ENCODE results near the gene PCDHA2.
"Not testable (repeated sequence)": the region's sequence is repeated elsewhere in the genome, so short reads cannot be mapped to it uniquely, and the experiment has no call there.

PCDHA2 gene

GRCh38 chr5:140821375-140822280 lies 27.0 kb downstream of the PCDHA2 start, which contains the start of gene PCDHA5:
PCDHA5 (plus strand) TSS chr5:140821613.
- DNase-seq: no peak

DNA sequence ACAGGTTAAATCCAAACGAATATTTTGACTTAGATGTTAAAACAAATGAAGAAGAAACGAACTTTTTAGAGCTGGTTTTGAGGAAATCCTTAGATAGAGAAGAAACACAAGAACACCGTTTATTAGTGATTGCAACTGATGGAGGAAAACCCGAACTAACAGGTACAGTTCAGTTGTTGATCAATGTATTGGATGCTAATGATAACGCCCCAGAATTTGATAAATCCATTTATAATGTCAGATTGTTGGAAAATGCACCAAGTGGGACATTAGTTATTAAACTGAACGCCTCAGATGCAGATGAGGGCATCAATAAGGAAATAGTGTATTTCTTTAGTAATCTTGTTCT lies 27.6 kb downstream of the PCDHA2 start:
- DNase-seq: no peak

DNA sequence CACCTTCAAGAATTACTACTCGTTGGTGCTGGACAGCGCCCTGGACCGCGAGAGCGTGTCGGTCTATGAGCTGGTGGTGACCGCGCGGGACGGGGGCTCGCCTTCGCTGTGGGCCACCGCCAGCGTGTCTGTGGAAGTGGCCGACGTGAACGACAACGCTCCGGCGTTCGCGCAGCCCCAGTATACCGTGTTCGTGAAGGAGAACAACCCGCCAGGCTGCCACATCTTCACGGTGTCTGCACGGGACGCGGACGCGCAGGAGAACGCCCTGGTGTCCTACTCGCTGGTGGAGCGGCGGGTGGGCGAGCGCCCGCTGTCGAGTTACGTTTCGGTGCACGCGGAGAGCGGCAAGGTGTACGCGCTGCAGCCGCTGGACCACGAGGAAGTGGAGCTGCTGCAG lies 28.3 kb downstream of the PCDHA2 start:
- not testable (repeated sequence) for DNase-seq

- no peak for DNase-seq
Observed at GRCh38 chr5:140823475-140823874, 28.8 kb downstream of the PCDHA2 start.

DNA sequence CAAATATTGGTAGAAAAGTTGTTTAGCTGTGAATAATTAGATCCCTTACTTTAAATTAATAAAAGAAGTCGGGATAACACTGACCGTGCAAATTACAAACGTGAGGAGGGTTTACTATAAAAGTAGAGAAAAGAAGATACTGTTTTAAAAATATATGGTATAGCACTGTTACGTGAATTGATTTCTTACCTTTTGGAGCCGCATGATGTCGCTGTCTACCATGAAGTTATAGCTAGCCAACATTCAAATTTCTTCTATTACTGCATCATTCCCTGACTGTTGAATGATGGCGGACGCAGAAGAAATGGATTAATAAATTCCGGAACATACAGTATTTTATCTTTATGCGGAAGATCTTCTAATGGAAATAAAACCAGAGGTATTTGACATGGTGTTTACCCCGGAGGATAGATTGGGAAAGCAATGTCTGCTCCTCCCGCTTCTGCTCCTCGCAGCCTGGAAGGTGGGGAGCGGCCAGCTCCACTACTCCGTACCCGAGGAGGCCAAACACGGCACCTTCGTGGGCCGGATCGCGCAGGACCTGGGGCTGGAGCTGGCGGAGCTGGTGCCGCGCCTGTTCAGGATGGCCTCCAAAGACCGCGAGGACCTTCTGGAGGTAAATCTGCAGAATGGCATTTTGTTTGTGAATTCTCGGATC lies 33.2 kb downstream of the PCDHA2 start, which contains the start of gene PCDHA6:
TSS of gene PCDHA6 (plus strand) at position 257 of the 658 bp plus-strand sequence. CDS start at position 389, 132 bp downstream.
- DNase-seq: no peak

- no peak for DNase-seq
Observed at GRCh38 chr5:140828362-140828737, 33.7 kb downstream of the PCDHA2 start.

DNA sequence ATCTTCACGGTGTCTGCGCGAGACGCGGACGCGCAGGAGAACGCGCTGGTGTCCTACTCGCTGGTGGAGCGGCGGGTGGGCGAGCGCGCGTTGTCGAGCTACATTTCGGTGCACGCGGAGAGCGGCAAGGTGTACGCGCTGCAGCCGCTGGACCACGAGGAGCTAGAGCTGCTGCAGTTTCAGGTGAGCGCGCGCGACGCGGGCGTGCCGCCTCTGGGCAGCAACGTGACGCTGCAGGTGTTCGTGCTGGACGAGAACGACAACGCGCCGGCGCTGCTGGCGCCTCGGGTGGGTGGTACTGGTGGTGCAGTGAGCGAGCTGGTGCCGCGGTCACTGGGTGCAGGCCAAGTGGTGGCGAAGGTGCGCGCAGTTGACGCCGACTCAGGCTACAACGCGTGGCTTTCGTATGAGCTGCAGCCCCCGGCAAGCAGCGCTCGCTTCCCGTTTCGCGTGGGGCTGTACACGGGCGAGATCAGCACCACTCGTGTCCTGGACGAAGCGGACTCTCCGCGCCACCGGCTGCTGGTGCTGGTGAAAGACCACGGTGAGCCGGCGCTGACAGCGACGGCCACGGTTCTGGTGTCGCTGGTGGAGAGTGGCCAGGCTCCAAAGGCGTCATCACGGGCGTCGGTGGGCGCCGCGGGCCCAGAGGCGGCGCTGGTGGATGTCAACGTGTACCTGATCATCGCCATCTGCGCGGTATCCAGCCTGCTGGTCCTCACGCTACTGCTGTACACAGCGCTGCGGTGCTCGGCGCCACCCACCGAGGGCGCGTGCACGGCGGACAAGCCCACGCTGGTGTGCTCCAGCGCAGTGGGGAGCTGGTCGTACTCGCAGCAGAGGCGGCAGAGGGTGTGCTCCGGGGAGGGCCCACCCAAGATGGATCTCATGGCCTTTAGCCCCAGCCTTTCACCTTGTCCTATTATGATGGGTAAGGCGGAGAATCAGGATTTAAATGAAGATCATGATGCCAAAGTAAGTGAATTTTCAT lies 35.2 kb downstream of the PCDHA2 start:
- DNase-seq: not testable (repeated sequence)

DNA sequence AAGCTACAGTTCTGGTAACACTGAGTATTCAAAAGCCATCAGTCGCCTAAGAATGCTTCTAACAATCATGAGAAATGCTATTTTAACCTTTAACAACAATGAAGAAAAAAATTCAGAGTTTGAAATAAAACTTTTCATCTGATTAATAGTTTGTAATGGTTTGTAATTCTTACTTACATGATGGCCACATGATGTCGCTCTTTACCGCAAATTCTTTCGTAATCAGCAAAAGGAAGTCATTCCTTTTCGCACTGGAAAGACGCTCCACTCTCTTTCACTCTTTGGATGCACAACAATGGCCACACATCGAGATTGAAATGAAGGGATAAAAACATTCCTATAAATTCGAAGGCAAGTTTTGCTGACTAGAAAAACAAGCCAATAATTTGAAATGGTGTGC lies 39.3 kb downstream of the PCDHA2 start, which contains the start of gene PCDHA7:
TSS of gene PCDHA7 (plus strand) at position 277 of the 400 bp plus-strand sequence. CDS start at position 392, 115 bp downstream.
- DNase-seq: peak; percentile 1

DNA sequence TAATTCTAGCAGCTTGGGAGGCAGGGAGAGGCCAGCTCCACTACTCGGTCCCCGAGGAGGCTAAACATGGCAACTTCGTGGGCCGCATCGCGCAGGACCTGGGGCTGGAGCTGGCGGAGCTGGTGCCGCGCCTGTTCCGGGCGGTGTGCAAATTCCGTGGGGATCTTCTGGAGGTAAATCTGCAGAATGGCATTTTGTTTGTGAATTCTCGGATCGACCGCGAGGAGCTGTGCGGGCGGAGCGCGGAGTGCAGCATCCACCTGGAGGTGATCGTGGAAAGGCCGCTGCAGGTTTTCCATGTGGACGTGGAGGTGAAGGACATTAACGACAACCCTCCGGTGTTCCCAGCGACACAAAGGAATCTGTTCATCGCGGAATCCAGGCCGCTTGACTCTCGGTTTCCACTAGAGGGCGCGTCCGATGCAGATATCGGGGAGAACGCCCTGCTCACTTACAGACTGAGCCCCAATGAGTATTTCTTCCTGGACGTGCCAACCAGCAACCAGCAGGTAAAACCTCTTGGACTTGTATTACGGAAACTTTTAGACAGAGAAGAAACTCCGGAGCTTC lies 39.9 kb downstream of the PCDHA2 start:
- DNase-seq: not testable (repeated sequence)

GRCh38 chr5:140835622-140836510 lies 41.2 kb downstream of the PCDHA2 start:
- DNase-seq: no peak

DNA sequence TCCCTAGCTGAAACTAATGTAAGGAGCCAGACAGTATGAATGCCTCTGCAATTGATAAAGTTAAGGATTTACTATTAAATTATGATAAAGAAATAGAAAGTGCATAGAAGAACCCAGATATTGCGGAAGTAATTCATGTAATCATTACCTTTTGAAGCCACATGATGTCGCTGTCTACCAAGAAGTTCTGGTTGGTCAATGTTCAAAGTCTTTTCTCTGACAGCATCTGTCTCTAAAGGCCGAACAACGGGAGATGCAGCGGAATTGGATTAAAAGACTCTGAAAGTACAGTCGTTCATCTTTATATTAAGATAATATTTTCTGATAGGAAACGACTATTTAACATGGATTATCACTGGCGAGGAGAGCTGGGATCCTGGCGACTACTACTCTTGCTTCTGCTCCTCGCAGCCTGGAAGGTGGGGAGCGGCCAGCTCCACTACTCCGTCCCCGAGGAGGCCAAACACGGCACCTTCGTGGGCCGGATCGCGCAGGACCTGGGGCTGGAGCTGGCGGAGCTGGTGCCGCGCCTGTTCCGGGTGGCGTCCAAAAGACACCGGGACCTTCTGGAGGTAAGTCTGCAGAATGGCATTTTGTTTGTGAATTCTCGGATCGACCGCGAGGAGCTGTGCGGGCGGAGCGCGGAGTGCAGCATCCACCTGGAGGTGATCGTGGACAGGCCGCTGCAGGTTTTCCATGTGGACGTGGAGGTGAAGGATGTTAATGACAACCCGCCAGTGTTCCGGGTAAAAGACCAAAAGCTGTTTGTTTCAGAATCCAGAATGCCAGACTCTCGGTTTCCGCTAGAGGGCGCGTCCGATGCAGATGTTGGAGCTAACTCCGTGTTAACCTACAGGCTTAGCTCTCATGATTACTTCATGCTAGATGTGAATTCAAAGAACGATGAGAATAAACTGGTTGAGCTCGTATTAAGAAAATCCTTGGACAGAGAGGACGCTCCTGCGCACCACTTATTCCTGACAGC lies 46.6 kb downstream of the PCDHA2 start, which contains the start of gene PCDHA8:
TSS of gene PCDHA8 (plus strand) at position 210 of the 985 bp plus-strand sequence. CDS start at position 345, 135 bp downstream.
- peak; percentile 58 for DNase-seq

DNA sequence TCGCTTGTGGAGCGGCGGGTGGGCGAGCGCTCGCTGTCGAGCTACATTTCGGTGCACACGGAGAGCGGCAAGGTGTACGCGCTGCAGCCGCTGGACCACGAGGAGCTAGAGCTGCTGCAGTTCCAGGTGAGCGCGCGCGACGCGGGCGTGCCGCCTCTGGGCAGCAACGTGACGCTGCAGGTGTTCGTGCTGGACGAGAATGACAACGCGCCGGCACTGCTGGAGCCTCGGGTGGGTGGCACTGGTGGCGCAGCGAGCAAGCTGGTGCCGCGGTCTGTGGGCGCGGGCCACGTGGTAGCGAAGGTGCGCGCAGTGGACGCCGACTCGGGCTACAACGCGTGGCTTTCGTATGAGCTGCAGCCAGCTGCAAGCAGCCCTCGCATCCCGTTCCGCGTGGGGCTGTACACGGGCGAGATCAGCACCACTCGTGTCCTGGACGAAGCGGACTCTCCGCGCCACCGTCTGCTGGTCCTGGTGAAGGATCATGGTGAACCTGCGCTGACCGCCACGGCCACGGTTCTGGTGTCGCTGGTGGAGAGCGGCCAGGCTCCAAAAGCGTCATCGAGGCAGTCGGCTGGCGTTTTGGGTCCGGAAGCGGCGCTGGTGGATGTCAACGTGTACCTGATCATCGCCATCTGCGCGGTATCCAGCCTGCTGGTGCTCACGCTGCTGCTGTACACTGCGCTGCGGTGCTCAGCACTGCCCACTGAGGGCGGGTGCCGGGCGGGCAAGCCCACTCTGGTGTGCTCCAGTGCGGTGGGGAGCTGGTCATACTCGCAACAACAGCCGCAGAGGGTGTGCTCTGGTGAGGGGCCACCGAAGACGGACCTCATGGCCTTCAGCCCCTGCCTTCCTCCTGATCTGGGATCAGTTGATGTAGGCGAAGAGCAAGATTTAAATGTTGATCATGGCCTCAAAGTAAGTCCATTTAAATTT lies 48.4 kb downstream of the PCDHA2 start:
- no peak for DNase-seq
